H1 (cell line): ENCODE measurements around the gene SPACA4. TPM values are rescaled to one million over a fixed set of nuclear protein-coding genes. Genes with fewer than 3 reads are reported as not detected.

ENCODE experiments used
- EP300 ChIP-seq, 2 experiments: IDR thresholded peaks; 1 replicate in 1 of 2; 2 replicates in 1 of 2; pipeline ENCODE4 v1.6.1; 2011 to 2012; ENCODE audit warnings: low read depth in 2 of 2, low read length in 2 of 2, mild to moderate bottlenecking in 2 of 2, borderline replicate concordance in 1 of 2, inconsistent platforms in 1 of 2, moderate library complexity in 1 of 2
- KDM1A ChIP-seq: fragments of 200-600, 300-600 bp; sonication (generic); IDR thresholded peaks from 2 replicates; pipeline ENCODE4 v1.7.1; 2016; ENCODE audit warnings: mild to moderate bottlenecking, low read length, borderline replicate concordance
- RNF2 ChIP-seq: fragments of 200-900, 300-1000 bp; sonication (generic); IDR thresholded peaks from 2 replicates; pipeline ENCODE4 v1.7.1; 2016; ENCODE audit warnings: borderline replicate concordance, low read depth, mild to moderate bottlenecking, antibody characterized with exemption, low read length; ENCODE audit not compliant: poor library complexity, severe bottlenecking; ENCODE audit errors: missing control alignments
- SAP30 ChIP-seq: fragments of 300-600 bp; sonication (generic); IDR thresholded peaks from 2 replicates; pipeline ENCODE4 v1.7.1; 2012; ENCODE audit warnings: low read length, moderate library complexity, mild to moderate bottlenecking, inconsistent platforms; ENCODE audit not compliant: insufficient read depth, insufficient replicate concordance
- SP1 ChIP-seq: IDR thresholded peaks from 2 replicates; pipeline ENCODE4 v1.6.1; 2011; ENCODE audit warnings: low read depth, low read length
- SRF ChIP-seq: IDR thresholded peaks from 2 replicates; pipeline ENCODE4 v1.6.1; 2011; ENCODE audit warnings: mild to moderate bottlenecking, low read depth, low read length, moderate library complexity
- TBP ChIP-seq: IDR thresholded peaks from 2 replicates; pipeline ENCODE4 v1.6.1; 2011; ENCODE audit warnings: low read depth, low read length, improper control_type of control experiment
- polyA plus RNA-seq, 7 experiments: library from polyadenylated mRNA; depleted of rRNA in 3 of 7; stranded (reverse) in 5 of 7; unstranded in 2 of 7; fragments of >200 nt in 5 of 7; fragments of 200-250 nt in 2 of 7; gene quantifications; 1 replicate in 5 of 7; 2 replicates in 1 of 7; 4 replicates in 1 of 7; pipeline versions ENCODE4 v1.2.1 to v1.2.3, GENCODE V29; 2011 to 2013; ENCODE audit warnings: missing spikeins in 2 of 7, mixed read lengths in 2 of 7
- total RNA-seq: library from RNA; stranded (reverse); fragmentation: NEBNext Ultra II Directional; extraction: Animal tissue kit (Norgen Biotek cat#: 25700); gene quantifications from 2 replicates; pipeline ENCODE4 v1.2.1, GENCODE V29; 2021

Gene SPACA4
- total and polyA plus RNA-seq, 2 of the 8 experiments (the other 6 are each of a cell fraction or from before 2014, with no cell fraction given) = not detected

GRCh38 chr19:48633148-48634035 is 26.9 kb downstream of the SPACA4 start (continued):
- no peak for TF ChIP-seq SAP30
- no peak for TF ChIP-seq KDM1A
- TF ChIP-seq EP300 (IDR thresholded peaks at IDR 0.05; ENCODE audit: borderline replicate concordance in 1 of 2, low read depth in 2 of 2, low read length in 2 of 2) = no peak
- TF ChIP-seq TBP = no peak
- TF ChIP-seq SP1 = no peak
- TF ChIP-seq SRF = no peak
- TF ChIP-seq RNF2 = no peak
